Stimulated activated CD4-positive, alpha-beta T cell treated with anti-CD3 and anti-CD28 coated beads, Interleukin-4, amount 100 ng/mL, for 24 hours (primary cell): ENCODE measurements around the gene CHST8.
"Not testable (repeated sequence)": the region's sequence is repeated elsewhere in the genome, so short reads cannot be mapped to it uniquely, and the experiment has no call there.

ENCODE experiments used
- DNase-seq: peaks from one replicate; pipeline ENCODE4 v3.0.0-alpha.2; 2020

The CHST8 gene

DNA sequence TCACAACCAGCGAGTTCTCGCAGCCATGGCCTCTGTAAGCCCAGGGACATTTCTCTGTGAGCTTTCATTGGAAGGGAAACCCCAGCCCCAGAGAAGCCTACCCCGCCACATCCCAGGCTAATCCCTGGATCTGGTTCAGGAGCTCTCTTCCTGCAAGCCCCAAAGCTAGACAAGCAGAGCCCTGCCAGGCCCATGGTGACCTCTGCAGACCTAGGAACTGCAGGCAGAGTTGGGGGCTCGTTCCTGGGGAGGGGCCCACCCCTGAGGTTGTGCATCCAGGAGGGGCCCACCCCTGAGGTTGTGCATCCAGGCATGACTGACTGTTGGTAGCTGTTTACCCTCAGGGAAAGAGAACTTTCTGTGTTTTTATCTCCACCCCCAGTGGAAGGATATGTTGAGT, 196.7 kb downstream of the CHST8 start:
- DNase-seq: no peak

DNA sequence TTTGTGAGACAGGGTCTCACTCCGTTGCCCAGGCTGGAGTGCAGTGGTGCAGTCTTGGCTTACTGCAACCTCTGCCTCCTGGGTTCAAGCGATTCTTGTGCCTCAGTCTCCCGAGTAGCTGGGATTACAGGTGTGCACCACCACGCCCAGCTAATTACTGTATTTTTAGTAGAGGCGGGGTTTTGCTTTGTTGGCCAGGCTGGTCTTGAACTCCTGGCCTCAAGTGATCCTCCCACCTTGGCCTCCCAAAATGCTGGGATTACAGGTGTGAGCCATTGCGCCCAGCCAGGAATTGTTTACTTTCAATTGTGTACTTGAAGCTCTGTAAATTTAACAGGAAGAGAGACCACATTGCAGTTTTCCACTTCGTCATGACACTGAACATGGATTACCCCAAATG, 197.3 kb downstream of the CHST8 start:
- not testable (repeated sequence) for DNase-seq

DNA sequence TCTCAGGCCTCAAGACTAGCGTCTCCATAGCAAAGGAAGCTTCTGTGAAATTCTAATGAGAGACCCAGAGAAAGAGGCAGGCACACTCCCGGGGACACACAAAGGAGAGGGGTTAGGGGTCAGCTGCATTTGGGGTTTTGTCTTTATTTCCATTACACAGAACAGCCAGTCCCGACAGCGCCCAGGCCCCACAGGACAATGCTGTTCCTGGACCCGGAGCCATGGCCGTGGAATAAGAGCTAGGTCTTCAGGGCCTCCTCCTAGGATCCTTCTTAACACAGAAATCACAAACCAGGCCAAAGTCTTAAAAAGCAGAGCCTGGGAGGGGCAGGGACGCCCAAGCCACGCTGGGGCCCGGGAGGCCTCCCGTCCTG, 197.7 kb downstream of the CHST8 start:
- no peak for DNase-seq

DNA sequence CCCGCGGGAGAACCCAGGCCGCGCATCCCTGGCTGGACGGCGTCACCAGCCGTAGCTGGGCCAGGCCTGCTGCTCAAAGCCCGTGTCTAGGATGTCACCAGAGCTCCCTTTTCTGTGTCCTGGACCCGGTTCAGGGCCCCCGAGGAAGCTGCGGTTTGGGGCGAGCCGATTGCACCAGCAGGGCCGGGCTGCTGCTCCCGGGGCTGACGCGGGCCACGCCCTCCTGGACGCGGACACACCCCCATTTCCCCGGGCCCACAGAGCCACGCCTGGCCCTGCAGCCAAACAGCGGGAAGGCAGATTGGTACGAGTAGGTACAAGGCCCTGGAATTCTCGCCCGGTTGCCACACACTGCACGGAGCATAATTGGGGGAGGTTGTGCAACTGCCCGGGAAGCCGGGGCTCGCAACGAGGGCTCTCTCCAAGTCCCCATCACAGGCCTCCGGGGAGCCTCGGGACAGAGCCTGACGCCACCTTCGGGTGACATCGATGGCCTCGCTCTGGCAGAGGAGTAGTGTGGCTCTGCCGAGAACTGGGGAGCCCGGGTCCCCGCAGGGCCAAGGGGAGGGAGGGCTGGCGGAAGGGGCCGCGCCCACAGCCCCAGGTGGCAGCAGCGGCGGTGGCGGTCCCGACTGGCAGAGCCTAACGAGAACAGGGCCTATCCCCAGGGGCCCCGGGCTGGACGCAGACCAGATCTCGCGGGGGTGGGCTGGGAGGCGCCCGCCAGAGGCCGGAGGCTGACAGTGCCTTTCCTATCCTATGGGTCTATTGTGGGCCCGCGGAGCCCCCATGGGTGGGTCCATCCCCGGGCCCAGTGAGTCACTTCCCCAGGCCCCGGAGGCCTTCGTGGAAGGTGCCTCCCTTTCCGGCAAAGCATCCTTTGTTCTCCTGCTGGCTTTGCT, 198.4 kb downstream of the CHST8 start:
- peak; percentile 62 for DNase-seq

DNA sequence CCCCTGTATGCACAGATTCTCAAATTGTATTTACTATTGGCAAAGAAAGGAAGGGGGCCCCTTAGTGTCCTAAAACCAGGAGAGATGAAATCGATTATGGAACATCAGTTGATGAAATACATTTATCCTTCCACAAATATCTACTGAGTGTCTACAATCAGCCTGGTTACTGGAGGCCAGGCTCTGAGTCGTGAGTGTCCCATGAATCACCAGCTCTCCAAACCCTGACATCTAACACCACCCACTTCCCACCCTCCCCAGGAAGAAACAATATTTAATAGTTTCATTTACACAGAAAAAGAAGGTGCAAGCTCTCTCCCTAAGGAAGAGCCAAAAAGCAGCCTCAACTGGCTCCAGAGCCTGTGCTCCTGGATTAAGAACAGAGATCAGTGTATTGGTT, 200.1 kb downstream of the CHST8 start:
- DNase-seq: no peak
